Measurements from ENCODE around the gene CDH11.

CDH11 gene

DNA sequence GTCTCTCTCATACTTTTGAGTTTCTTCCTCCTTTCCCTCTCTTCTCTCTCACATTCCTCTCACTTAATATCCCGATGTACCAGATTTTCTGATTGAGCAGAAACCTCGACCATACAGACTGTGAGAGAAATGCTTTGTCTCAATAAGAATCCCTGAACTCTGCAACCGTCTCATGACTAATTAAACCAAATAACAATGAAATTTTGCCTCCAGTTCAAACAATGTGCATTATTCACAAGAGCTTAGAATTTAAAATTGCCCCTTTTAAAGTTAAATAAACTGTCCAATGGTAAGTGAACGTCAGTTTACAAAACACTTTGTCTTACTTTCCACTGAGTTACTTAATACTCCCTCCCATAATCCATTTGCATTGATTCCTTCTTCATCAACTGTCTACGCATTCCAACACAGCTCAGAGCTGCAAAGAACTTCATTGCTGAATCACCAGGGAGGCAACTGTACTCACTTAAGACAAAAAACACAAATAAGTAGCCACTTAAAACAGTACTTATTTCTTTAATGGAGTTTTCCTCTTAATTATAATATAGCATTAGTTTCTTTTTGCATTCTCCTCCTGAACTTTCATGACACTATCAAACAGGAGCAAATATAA is 4.9 kb downstream of the CDH11 start:
- DNase-seq (ENCODE audit: low read depth, low spot score) = no peak

GRCh38 chr16:65116216-65116615 is 5.6 kb downstream of the CDH11 start:
- DNase-seq (ENCODE audit: low read depth, low spot score) = no peak

- no peak for DNase-seq (ENCODE audit: low read depth, low spot score)
Observed at GRCh38 chr16:65114527-65114926, 7.3 kb downstream of the CDH11 start.

DNA sequence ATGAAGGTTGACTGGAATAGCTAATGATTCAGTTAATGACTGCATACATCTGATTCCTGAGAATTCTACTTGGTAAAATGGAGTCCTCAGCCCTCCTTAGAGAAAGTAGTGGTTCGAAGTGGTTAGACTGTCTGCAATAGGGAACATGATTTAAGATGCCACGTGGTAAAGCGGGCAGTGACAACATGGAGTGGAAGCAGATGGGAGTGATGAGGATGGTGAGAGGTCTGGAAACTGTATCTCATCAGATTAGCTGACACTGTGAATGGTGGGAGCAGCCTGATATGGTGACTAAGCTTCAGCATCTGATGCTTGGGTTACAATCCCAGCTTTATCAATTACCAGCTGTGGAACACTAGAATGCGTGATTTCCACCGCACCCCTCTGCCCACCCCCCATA is 8.4 kb downstream of the CDH11 start:
- DNase-seq (ENCODE audit: low read depth, low spot score) = no peak

DNA sequence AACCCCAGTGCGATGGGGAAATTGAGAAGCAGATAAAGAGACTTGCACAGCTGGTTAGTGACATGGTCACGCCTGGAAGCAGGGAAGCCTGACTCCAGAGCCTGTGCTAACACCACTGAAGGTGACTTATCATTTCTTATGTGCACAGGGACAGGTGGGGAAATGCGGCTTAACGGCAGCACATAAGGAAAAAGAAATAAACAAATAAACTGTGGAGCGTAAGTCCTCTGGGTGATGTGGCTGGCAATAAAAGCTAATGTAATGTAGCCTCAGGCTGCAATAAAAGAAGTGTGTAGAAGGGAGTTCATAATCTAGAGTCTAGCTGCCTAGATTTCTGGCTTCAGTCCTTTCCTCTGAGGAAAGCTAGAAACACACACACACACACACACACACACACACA is 10.6 kb downstream of the CDH11 start:
- DNase-seq (ENCODE audit: low read depth, low spot score) = no peak

DNA sequence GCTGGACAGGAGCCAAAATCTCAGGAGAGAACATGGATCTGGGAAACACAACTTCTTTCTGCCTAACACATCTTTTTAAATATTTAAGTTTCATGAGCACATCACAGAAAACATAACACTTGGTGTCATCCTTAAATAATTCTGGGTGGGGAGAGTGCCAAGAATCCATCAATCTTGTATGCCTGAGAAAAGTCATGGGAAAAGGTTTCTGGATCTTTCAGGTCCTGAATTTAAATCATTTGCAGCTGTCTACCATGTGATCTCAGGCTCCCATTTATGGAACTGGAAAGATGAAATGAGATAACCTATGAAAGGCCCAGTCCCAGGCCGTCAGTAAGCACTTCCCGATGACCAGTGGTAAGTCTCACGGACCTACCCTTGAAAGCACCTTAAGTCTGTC is 15.1 kb downstream of the CDH11 start:
- no peak for DNase-seq (ENCODE audit: low read depth, low spot score)

DNA sequence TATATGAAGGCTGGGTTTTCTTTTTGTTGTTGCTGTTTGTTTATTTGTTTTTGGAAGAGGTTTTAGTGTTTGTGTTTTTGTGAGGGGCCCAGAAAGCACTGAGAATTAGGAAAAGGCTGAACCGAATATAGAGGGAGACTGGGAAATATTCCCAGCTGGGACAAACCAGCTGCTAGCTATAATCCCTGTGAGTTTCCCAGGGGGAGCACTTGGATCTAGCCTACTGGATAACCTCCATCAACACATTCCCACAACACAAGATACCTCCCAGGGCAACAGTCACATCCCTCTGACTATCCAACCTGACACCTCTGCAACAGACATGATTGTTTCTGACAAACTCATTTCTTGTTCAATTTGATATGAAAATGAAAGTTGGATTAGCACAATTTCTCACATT is 16.7 kb downstream of the CDH11 start:
- no peak for DNase-seq (ENCODE audit: low read depth, low spot score)

- no peak for DNase-seq (ENCODE audit: low read depth, low spot score)
Observed at GRCh38 chr16:65104471-65104870, 17.4 kb downstream of the CDH11 start.

GRCh38 chr16:65102326-65102725 is 19.5 kb downstream of the CDH11 start:
- no peak for DNase-seq (ENCODE audit: low read depth, low spot score)

GRCh38 chr16:65101009-65101408 is 20.9 kb downstream of the CDH11 start:
- no peak for DNase-seq (ENCODE audit: low read depth, low spot score)

GRCh38 chr16:65099607-65100006 is 22.3 kb downstream of the CDH11 start:
- no peak for DNase-seq (ENCODE audit: low read depth, low spot score)

DNA sequence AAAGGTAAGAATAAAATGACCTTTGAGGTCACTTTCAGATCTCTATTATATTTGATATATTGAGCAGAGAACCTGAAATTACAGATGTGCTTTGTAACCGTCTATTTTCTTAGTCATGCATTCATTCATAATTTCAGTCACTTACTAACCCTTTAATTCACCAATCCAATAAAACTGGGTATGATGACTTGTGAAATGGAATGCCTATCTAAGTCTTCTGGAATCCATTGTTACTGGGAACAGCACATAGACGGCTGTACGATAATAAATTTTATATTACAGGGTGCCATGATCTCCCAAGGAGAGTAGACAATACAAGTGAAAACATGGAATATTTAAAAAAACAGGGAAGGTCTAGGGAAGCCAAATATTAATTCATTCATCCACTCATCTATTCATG is 22.9 kb downstream of the CDH11 start:
- DNase-seq (ENCODE audit: low read depth, low spot score) = no peak

DNA sequence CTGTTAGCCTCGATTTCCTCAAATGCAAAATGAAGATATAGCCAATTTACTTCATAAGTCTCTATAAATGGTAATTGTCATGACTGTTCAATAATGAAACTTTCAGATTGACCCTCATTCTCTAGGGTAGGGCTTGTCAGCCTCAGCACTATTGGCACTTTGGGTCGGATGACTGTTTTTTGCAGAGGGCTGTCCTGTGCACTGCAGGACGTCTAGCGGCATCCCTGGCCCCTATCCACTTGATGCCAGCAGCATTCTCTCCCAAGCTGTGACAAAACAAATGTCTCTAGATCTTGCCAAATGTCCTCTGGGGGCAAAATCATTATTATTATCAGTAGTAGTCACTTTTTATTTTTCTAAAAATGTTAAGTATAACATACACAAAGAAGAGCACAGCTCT is 24.6 kb downstream of the CDH11 start:
- no peak for DNase-seq (ENCODE audit: low read depth, low spot score)

GRCh38 chr16:65095906-65096305 is 26.0 kb downstream of the CDH11 start:
- no peak for DNase-seq (ENCODE audit: low read depth, low spot score)

DNA sequence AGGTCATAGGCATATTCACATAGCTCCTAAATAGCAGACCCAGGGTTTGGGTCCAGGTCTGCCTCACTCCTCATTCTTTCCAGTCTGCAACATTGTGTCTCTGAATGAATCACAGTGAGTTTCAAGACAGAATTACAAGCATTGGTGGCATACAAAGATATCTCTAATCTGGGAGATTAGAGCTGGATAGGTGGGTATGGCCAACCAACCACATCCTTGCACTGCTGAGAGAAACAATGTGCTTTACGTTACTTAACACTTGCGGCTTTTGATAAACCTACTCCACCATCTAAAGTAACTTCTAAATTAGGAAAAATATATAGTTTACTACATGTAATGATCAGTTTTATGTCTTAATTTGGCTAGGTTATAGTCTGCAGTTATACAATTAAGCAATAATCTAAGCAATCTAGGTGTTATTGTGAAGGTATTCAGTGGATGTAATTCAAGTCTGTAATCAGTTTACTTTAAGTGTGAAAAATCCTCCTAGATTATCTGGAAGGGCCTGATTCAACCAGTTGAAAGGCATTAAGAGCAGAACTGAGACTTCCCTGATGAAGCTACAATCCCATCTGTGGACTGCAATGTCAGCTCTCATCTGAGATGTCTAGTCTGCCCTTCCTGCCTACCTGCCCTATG is 26.7 kb downstream of the CDH11 start:
- DNase-seq (ENCODE audit: low read depth, low spot score) = no peak

GRCh38 chr16:65094009-65094408 is 27.9 kb downstream of the CDH11 start:
- DNase-seq (ENCODE audit: low read depth, low spot score) = no peak

GRCh38 chr16:65083164-65083857 is 38.6 kb downstream of the CDH11 start:
- no peak for DNase-seq (ENCODE audit: low read depth, low spot score)

DNA sequence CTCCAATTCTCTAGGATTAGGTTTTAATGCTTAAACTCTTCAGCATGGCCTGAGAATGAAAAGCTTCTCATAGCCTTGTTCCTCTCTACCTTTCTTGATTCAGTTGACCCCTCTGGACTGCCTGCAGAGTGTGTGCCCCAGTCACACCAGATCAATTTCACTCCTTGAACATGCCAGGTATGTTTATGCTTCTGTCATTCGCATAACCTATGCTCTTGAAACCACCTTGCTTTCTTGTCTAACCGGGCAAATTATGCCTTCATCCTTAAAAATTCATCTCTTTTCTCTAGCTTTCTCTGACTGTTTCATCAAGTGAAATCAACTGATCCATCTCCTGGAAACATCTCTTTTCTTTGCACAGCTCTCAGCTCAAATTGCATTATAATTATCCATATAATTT is 42.3 kb downstream of the CDH11 start:
- DNase-seq (ENCODE audit: low read depth, low spot score) = no peak

- DNase-seq (ENCODE audit: low read depth, low spot score) = no peak
Observed at GRCh38 chr16:65077181-65077580, 44.7 kb downstream of the CDH11 start.

GRCh38 chr16:65075877-65076276 is 46.0 kb downstream of the CDH11 start:
- no peak for DNase-seq (ENCODE audit: low read depth, low spot score)

- DNase-seq (ENCODE audit: low read depth, low spot score) = no peak
Observed at GRCh38 chr16:65071433-65072311, 50.2 kb downstream of the CDH11 start.

DNA sequence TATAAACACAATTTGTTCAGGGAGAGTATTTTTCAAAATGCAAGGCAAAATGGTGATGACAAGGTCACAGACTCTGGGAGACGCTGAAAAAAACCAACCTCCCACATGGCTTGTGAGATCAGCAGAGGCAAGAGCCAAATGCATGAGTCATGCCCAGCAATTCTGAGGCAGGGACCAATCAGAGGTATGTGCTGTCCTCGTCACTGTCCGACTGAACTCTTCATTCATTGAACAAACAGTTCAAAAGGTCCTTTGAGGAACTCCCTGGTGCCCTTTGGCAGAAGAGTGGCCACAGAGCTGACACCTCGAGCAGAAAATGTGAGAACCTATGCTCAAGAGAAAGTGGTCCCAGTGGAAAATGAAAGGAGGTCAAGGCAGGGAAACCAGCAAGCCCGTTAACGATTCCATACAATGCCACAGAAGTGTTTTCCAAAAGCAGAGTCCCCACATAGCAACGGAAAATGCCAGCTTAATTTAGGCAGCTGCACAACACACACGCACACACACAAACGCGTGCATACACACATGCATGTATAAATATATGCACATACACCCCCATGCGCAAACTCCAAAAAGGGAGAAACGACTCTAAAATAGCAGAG is 50.9 kb downstream of the CDH11 start:
- peak; percentile 84 for DNase-seq (ENCODE audit: low read depth, low spot score)
